Stomach (tissue), 8 donors: ENCODE results near the gene DFFB. TPM values are rescaled to one million over a fixed set of nuclear protein-coding genes. Genes with fewer than 3 reads are reported as not detected.

Experiments
- polyA plus RNA-seq, 3 donors: library from polyadenylated mRNA; stranded (reverse); fragments of 200-250 nt; gene quantifications; one replicate each; pipeline ENCODE4 v1.2.3, GENCODE V29; 2013
- total RNA-seq, 5 donors: library from RNA; depleted of rRNA; stranded (reverse); fragments of >200 nt; gene quantifications; one replicate each; pipeline versions ENCODE4 v1.1.0 to v1.2.3, GENCODE V29; 2014 to 2016
- donor health status: healthy with polysubstance abuse.
- donor health status: Bipolar disorder and iron deficiency.
- donor health status: healthy.

DFFB gene
- total and polyA plus RNA-seq, 8 donors: 1.2 to 9.3 (median 4.8) TPM

Other genes starting within 250 kb of the DFFB start
- 10 to 100 TPM; 14.3 to 57.2 (median 41.1) TPM for gene MEGF6, start 246.0 kb upstream of the DFFB start, total RNA-seq
- gene MEGF6, start 246.0 kb upstream of the DFFB start, polyA plus RNA-seq: 10 to 100 TPM in 2 of 3 donors, 1 to 10 TPM in 1; 2.6 to 18.6 (median 11.3) TPM
- 10 to 100 TPM; 21.6 to 43.3 (median 30.3) TPM for gene TPRG1L, start 232.5 kb upstream of the DFFB start, total RNA-seq
- 10 to 100 TPM; 29.7 to 60.0 (median 33.7) TPM for gene TPRG1L, start 232.5 kb upstream of the DFFB start, polyA plus RNA-seq
- 10 to 100 TPM in 2 of 5 donors, 1 to 10 TPM in 2, under 1 TPM in 1; 0.89 to 55.4 (median 3.5) TPM for gene WRAP73, start 207.4 kb upstream of the DFFB start, total RNA-seq
- 10 to 100 TPM; 12.5 to 22.2 (median 13.0) TPM for gene WRAP73, start 207.4 kb upstream of the DFFB start, polyA plus RNA-seq
- gene TP73, start 205.0 kb upstream of the DFFB start, total RNA-seq: 1 to 10 TPM in 1 of 5 donors, under 1 TPM in 1, not detected in 3; 0.43 to 9.8 TPM
- 1 to 10 TPM in 1 of 3 donors, under 1 TPM in 1, not detected in 1; 0.25 to 2.4 TPM for gene TP73, start 205.0 kb upstream of the DFFB start, polyA plus RNA-seq
- gene CCDC27, start 105.0 kb upstream of the DFFB start, total RNA-seq: not detected
- gene CCDC27, start 105.0 kb upstream of the DFFB start, polyA plus RNA-seq: not detected
- gene SMIM1, start 84.7 kb upstream of the DFFB start, total RNA-seq: not detected
- gene SMIM1, start 84.7 kb upstream of the DFFB start, polyA plus RNA-seq: 10 to 100 TPM in 2 of 3 donors, 1 to 10 TPM in 1; 7.3 to 26.5 (median 12.5) TPM
- gene LRRC47, start 61.0 kb upstream of the DFFB start, total RNA-seq: 100 to 1,000 TPM in 1 of 5 donors, 10 to 100 TPM in 4; 19.8 to 212 (median 49.0) TPM
- gene LRRC47, start 61.0 kb upstream of the DFFB start, polyA plus RNA-seq: 10 to 100 TPM; 12.0 to 22.9 (median 18.5) TPM
- 100 to 1,000 TPM in 1 of 5 donors, 10 to 100 TPM in 4; 26.6 to 128 (median 35.5) TPM for gene CEP104, start 265 bp upstream of the DFFB start, total RNA-seq
- gene CEP104, start 265 bp upstream of the DFFB start, polyA plus RNA-seq: 10 to 100 TPM in 1 of 3 donors, 1 to 10 TPM in 2; 7.0 to 11.7 (median 9.6) TPM
- gene C1orf174, start 42.8 kb downstream of the DFFB start, total RNA-seq: 100 to 1,000 TPM in 1 of 5 donors, 10 to 100 TPM in 4; 17.3 to 124 (median 28.7) TPM
- 10 to 100 TPM; 13.1 to 18.6 (median 13.5) TPM for gene C1orf174, start 42.8 kb downstream of the DFFB start, polyA plus RNA-seq